HFFc6 (cell line): ENCODE data around the gene NME2. TPM values are rescaled to one million over a fixed set of nuclear protein-coding genes. Genes with fewer than 3 reads are reported as not detected.

Experiments
- DNase-seq: peaks from one replicate; pipeline ENCODE4 v3.0.0-alpha.2; 2018
- H3K27ac Mint-ChIP-seq: 2 replicates; pipeline ENCODE4 v1.8.0; 2020; ENCODE audit warnings: mild to moderate bottlenecking, mixed read lengths
- H3K27me3 Mint-ChIP-seq: 2 replicates; pipeline ENCODE4 v1.8.0; 2021; ENCODE audit warnings: mild to moderate bottlenecking, moderate library complexity, mixed read lengths; ENCODE audit not compliant: insufficient read depth
- H3K36me3 Mint-ChIP-seq: 2 replicates; pipeline ENCODE4 v1.8.0; 2021; ENCODE audit warnings: low read depth, mixed read lengths
- H3K4me1 Mint-ChIP-seq: 2 replicates; pipeline ENCODE4 v1.8.0; 2020; ENCODE audit warnings: low read depth, mixed read lengths
- H3K4me3 Mint-ChIP-seq: 2 replicates; pipeline ENCODE4 v1.8.0; 2020; ENCODE audit warnings: mild to moderate bottlenecking, moderate library complexity, mixed read lengths
- H3K9me3 Mint-ChIP-seq: 2 replicates; pipeline ENCODE4 v1.8.0; 2020; ENCODE audit warnings: mild to moderate bottlenecking, mixed read lengths
- total RNA-seq, 6 experiments: library from RNA; stranded (reverse); fragmentation: NEBNext Ultra II Directional; extraction: Animal tissue kit (Norgen Biotek cat#: 25700); gene quantifications; 2 replicates in 1 of 6; 3 replicates in 5 of 6; pipeline ENCODE4 v1.2.3, GENCODE V29; 2021
- TF ChIP-seq, protein P1 (sequence below): fragments of 200-600 bp; sonication (generic); IDR thresholded peaks from 2 replicates; pipeline ENCODE4 v1.5.0; 2021; ENCODE audit warnings: antibody characterized with exemption, mild to moderate bottlenecking

The NME2 gene
- total RNA-seq, 6 experiments from 2014 or later: 709 to 868 (median 778) TPM

DNA sequence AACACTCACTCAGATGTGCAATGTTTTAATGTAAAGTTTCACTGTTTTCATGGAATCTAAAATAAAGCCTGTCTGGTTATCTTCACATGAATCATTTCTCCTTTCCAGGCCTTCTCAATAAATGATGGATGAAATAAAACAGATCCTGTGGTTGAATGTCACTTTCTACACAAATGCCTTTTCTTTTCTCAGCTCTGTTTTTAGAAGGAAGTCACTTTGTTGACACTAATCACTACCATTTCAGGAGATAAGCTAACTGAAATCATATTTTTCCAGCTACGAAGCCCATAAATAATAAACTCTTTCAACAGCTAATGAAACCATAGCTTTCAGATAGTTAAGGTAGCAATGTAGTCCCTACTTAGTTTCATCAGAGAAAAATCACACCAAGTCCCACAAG lies 17.9 kb downstream of the NME2 start:
- Mint-ChIP-seq H3K27ac (no peak overlapping the region), H3K36me3 (0 out of 2 replicates have a peak, but pooled peaks cover 9% of the 10 kb centered on the region)

DNA sequence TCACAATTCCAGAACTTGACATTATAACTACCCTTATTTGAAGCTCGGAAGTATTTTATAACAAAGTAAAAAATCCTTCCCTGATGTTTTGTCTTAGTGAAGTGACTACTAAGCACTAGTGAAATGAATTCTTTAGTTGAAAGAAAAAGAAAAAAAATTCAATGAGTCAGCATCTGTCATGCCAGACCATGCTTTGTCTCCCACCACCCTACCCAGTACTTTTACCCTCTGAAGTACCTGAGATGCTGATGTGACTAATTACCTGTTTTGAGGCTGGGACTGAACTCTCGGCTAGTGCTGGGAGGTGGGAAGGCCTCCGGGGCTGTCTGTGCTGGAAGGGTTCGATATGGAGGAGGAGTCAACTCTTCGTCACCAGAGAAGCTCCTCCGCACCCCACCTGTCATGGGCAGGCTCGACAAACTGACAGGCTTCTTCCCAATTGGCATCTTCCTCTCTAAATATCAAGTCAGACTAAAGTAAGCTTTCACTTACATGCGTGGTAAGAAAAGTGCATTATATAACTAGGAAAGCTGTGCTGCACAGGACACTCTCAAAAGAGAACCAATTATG lies 19.6 kb downstream of the NME2 start:
- 0 out of 2 replicates have a peak, but pooled peaks cover 9% of the 10 kb centered on the region for H3K36me3 Mint-ChIP-seq
- H3K9me3 Mint-ChIP-seq: no peaks in the 10 kb centered on the region
- no peaks in the 10 kb centered on the region for H3K27me3 Mint-ChIP-seq
- DNase-seq: no peak
- H3K27ac Mint-ChIP-seq: no peak overlapping the region
- TF ChIP-seq, protein P1, sequence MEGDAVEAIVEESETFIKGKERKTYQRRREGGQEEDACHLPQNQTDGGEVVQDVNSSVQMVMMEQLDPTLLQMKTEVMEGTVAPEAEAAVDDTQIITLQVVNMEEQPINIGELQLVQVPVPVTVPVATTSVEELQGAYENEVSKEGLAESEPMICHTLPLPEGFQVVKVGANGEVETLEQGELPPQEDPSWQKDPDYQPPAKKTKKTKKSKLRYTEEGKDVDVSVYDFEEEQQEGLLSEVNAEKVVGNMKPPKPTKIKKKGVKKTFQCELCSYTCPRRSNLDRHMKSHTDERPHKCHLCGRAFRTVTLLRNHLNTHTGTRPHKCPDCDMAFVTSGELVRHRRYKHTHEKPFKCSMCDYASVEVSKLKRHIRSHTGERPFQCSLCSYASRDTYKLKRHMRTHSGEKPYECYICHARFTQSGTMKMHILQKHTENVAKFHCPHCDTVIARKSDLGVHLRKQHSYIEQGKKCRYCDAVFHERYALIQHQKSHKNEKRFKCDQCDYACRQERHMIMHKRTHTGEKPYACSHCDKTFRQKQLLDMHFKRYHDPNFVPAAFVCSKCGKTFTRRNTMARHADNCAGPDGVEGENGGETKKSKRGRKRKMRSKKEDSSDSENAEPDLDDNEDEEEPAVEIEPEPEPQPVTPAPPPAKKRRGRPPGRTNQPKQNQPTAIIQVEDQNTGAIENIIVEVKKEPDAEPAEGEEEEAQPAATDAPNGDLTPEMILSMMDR: no peak
- H3K4me3 Mint-ChIP-seq: no peak overlapping the region
- H3K4me1 Mint-ChIP-seq: no peaks in the 10 kb centered on the region

More for the DNA sequence above, 17.9 kb downstream of the NME2 start:
- DNase-seq: no peak
- peaks cover 7% of the 10 kb centered on the region for H3K4me1 Mint-ChIP-seq
- no peaks in the 10 kb centered on the region for H3K27me3 Mint-ChIP-seq
- no peak overlapping the region for H3K4me3 Mint-ChIP-seq
- TF ChIP-seq, protein P1: no peak
- no peaks in the 10 kb centered on the region for H3K9me3 Mint-ChIP-seq

DNA sequence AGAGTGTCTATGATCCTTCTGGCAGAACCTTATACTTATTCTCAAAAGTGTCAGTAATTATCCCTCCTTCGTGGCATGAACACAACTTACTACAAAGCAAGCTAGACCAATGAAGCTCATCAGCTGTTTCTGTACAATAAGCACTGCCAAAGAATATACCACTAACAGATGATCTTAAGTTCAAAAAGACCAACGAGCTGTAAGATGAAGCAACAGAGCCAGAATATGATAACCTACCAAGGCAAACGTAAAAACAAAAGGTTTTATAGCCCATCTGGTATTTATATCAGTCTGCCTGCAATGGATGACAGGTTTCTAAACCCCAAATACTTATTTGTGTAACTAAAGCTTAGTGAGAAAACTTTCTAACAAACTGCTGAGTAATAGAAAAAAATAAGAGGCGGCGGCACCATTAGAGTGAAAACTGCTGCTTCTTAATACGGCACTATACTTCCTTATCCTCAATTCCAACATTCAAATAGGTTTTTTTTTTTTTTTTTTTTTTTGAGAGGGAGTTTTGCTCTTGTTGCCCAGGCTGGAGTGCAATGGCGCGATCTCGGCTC lies 22.1 kb downstream of the NME2 start:
- no peak for DNase-seq

DNA sequence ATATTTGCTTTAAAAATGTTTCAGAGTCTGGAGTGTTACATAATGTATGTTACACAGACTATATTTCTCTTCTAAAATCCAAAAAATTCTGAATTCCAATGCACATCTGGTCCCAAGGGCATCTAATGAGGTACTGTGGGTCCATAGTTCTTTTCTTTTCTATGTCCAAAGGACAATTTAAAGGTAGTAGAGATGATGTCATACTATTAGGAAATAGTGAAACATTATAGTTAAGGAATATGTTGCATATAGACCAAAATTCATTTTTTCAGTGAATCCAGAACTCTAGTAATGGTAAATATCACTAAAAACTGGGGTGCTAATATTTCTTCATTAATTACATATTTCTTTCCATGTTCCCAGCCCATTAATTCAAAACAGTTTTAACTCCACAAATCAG lies 23.0 kb downstream of the NME2 start:
- TF ChIP-seq, protein P1: no peak
- DNase-seq: no peak
- H3K27ac Mint-ChIP-seq: no peak overlapping the region
- H3K4me1 Mint-ChIP-seq: no peaks in the 10 kb centered on the region
- H3K36me3 Mint-ChIP-seq: peaks cover 16% of the 10 kb centered on the region; the same call in 1 of the 2 replicates
- H3K9me3 Mint-ChIP-seq: no peaks in the 10 kb centered on the region
- H3K27me3 Mint-ChIP-seq: no peaks in the 10 kb centered on the region
- H3K4me3 Mint-ChIP-seq: no peak overlapping the region

More for the DNA sequence above, 22.1 kb downstream of the NME2 start:
- H3K4me1 Mint-ChIP-seq: no peaks in the 10 kb centered on the region
- H3K27me3 Mint-ChIP-seq: no peaks in the 10 kb centered on the region
- no peaks in the 10 kb centered on the region for H3K9me3 Mint-ChIP-seq
- H3K36me3 Mint-ChIP-seq: peaks cover 17% of the 10 kb centered on the region; the same call in 1 of the 2 replicates
- no peak overlapping the region for H3K4me3 Mint-ChIP-seq
- TF ChIP-seq, protein P1: no peak
- H3K27ac Mint-ChIP-seq: no peak overlapping the region

DNA sequence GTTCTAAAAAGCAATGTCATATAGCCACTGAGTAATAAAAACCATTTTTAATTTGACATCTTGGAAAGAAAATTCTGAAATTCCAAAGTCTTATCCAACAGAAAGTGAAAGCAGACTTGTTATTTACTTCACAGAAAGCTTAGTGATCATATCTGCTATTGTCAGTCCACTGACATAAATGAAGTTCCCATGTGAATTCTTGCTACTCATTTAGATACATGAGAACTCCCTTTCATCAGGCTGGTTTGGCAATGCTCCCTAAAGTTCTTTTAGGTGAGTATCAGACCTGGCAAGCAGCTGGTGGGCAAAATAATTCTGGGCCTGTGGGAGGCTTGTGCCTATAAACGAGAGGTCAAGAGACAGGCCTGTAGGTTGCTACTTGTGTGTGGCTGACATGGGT lies 23.4 kb downstream of the NME2 start:
- DNase-seq: no peak
- Mint-ChIP-seq H3K9me3 (no peaks in the 10 kb centered on the region), H3K4me1 (no peaks in the 10 kb centered on the region), H3K36me3 (peaks cover 12% of the 10 kb centered on the region; the same call in 1 of the 2 replicates), H3K27ac (no peak overlapping the region), H3K27me3 (no peaks in the 10 kb centered on the region), H3K4me3 (no peak overlapping the region)
- TF ChIP-seq, protein P1: no peak
